GM23248 (cell line): ENCODE results near the gene COL6A1. TPM values are rescaled to one million over a fixed set of nuclear protein-coding genes. Genes with fewer than 3 reads are reported as not detected.

Experiments used
- DNase-seq: peaks from one replicate; pipeline ENCODE4 v3.0.0-alpha.2; 2015
- H2AFZ ChIP-seq: fragments of 200-600 bp; sonication (generic); 2 replicates; pipeline ENCODE4 v1.6.1; 2016; ENCODE audit warnings: antibody characterized with exemption
- H3F3A ChIP-seq: fragments of 200-600 bp; sonication (generic); 2 replicates; pipeline ENCODE4 v1.6.1; 2016; ENCODE audit warnings: mild to moderate bottlenecking, antibody characterized with exemption, mixed run types; ENCODE audit not compliant: insufficient read depth
- H3K27ac ChIP-seq: fragments of 200-600 bp; sonication (generic); 2 replicates; pipeline ENCODE4 v1.5.1; 2016; ENCODE audit warnings: mild to moderate bottlenecking
- H3K27me3 ChIP-seq: fragments of 200-600 bp; sonication (generic); replicated peaks from 2 replicates; pipeline ENCODE4 v1.6.1; 2016; ENCODE audit warnings: mild to moderate bottlenecking; ENCODE audit not compliant: insufficient read depth
- H3K36me3 ChIP-seq: fragments of 200-600 bp; sonication (generic); 2 replicates; pipeline ENCODE4 v1.6.1; 2016; ENCODE audit warnings: low read depth, mild to moderate bottlenecking
- H3K4me1 ChIP-seq: fragments of 200-600 bp; sonication (generic); 2 replicates; pipeline ENCODE4 v1.6.1; 2016; ENCODE audit warnings: mild to moderate bottlenecking; ENCODE audit not compliant: insufficient read depth
- H3K4me2 ChIP-seq: fragments of 200-600 bp; sonication (generic); one replicate; pipeline ENCODE4 v1.6.1; 2016; ENCODE audit warnings: mild to moderate bottlenecking; ENCODE audit not compliant: unreplicated experiment
- H3K4me3 ChIP-seq: fragments of 200-600 bp; sonication (generic); 2 replicates; pipeline ENCODE4 v1.5.1; 2016; ENCODE audit warnings: mild to moderate bottlenecking
- H3K79me2 ChIP-seq: fragments of 200-600 bp; sonication (generic); 2 replicates; pipeline ENCODE4 v1.6.1; 2016; ENCODE audit warnings: mild to moderate bottlenecking; ENCODE audit not compliant: insufficient read depth
- H3K9ac ChIP-seq: fragments of 200-600 bp; sonication (generic); 2 replicates; pipeline ENCODE4 v1.6.1; 2016; ENCODE audit warnings: mild to moderate bottlenecking
- H3K9me2 ChIP-seq: fragments of 200-600 bp; sonication (generic); 2 replicates; pipeline ENCODE4 v1.6.1; 2016; ENCODE audit warnings: mixed run types, mild to moderate bottlenecking, moderate library complexity; ENCODE audit not compliant: insufficient read depth
- H3K9me3 ChIP-seq: fragments of 200-600 bp; sonication (generic); one replicate; pipeline ENCODE4 v1.6.1; 2017; ENCODE audit warnings: low read depth
- H4K20me1 ChIP-seq: fragments of 200-600 bp; sonication (generic); 2 replicates; pipeline ENCODE4 v1.6.0; 2016; ENCODE audit not compliant: insufficient read depth
- EZH2 ChIP-seq: fragments of 200-600 bp; sonication (generic); IDR thresholded peaks from 2 replicates; pipeline ENCODE4 v1.6.1; 2018; ENCODE audit warnings: antibody characterized with exemption, mild to moderate bottlenecking; ENCODE audit not compliant: insufficient read depth, poor library complexity, severe bottlenecking
- EZH2phosphoT487 ChIP-seq: fragments of 200-600 bp; sonication (generic); IDR thresholded peaks from 2 replicates; pipeline ENCODE4 v1.6.1; 2018; ENCODE audit warnings: antibody characterized with exemption, moderate library complexity, mild to moderate bottlenecking, low read depth; ENCODE audit not compliant: insufficient read depth
- WGBS, 2 experiments: methylation state at CpG; one replicate each; pipeline ENCODE4 v1.1.6; 2015 to 2017; ENCODE audit warnings: low lambda C conversion rate in 2 of 2, low coverage in 1 of 2; ENCODE audit errors: missing lambda C conversion rate in 2 of 2; 5-methylcytosine and 5-hydroxymethylcytosine counted together
- in situ Hi-C: fragments of 300-500 bp; cut with MboI; formaldehyde crosslinking; loops from 2 replicates; pipeline ENCODE4 v1.15.0; 2020
- polyA plus RNA-seq: library from polyadenylated mRNA; unstranded; fragments of >200 nt; fragmentation: Nextera tagmentation; extraction: Ambion mirVana; gene quantifications from 2 replicates; pipeline ENCODE4 v1.2.1, GENCODE V29; 2016
- total RNA-seq: library from RNA; depleted of rRNA; stranded (reverse); fragments of >200 nt; shearing (Covaris generic); gene quantifications from 2 replicates; pipeline ENCODE4 v1.2.3, GENCODE V29; 2014

Gene COL6A1
- total and polyA plus RNA-seq, 2 experiments from 2014 or later: 685 to 1,783 TPM

DNA sequence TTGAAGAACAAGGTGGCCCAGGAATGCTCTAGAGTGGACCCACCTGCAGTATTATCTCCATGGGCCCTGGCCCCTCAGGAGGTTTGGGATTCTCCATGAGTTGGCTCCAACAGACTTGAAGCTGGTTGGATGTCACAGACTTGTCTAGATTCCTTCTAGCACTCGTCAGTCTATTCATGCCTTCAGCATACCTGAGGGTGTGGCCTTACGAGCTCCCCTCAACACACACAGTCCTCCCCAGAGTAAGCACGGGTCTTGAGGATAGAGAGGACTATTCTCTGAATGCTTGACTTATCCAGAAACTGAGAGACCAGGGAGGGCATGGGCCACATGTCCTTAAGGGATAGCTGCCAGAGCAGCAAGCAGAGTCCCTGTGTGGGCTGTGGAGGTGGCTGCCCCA lies 45.9 kb upstream of the COL6A1 start:
- H3K9ac ChIP-seq: no peak overlapping the region
- no peaks in the 10 kb centered on the region for H3K9me2 ChIP-seq
- in situ Hi-C loops: no loop called here
- no peaks in the 10 kb centered on the region for H3F3A ChIP-seq
- peak; percentile 54 for DNase-seq
- no peak overlapping the region for H2AFZ ChIP-seq
- H3K27me3 ChIP-seq: no peaks in the 10 kb centered on the region
- H3K9me3 ChIP-seq: no peaks in the 10 kb centered on the region
- no peaks in the 10 kb centered on the region for H3K79me2 ChIP-seq
- TF ChIP-seq EZH2phosphoT487 (no peak), EZH2 (no peak)
- H3K36me3 ChIP-seq: no peaks in the 10 kb centered on the region
- H3K27ac ChIP-seq: no peak overlapping the region
- no peak overlapping the region for H3K4me2 ChIP-seq
- H3K4me3 ChIP-seq: no peak overlapping the region
- no peaks in the 10 kb centered on the region for H3K4me1 ChIP-seq
- H4K20me1 ChIP-seq: no peaks in the 10 kb centered on the region
- 59 to 62% methylated on average over 3 of the region's 3 CpGs for WGBS, 2 experiments

DNA sequence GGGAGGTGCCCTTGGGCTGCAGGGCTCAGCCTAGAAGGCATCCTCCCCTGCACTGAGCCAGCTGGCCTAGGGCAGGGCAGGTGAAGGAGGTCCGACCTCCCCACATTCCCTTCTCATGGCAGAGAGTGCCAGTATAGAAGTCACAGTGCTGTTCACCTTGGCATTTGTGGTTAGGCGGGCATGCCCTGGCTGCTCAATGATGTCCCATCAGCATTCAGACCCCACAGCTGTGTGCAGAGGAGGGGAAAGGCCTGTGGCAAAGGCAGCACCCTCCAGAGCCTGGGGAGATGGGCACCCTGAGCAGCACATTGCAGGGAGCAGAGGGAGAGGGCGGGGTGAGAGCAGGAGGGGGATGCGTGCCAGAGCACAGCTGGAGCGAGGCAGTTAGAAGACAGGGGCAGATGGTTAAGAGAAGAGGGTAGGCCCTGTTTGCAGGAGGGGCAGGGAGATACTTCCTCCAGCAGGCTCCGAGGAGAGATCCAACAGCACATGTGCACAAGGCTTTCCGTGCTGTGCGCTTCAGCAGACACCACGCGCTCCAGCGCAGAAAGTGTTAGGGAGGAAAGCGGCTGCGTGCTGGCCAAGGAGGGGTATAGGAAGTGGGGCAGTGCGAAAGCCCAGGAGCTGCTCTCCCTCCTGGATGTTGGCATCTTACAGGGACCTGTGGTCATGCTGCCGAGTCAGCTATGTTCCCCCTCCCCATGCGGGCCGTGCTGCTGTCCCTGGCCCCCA lies 43.7 kb upstream of the COL6A1 start:
- DNase-seq: no peak
- in situ Hi-C loops: no loop called here
- Histone ChIP-seq H3K4me2 (no peak overlapping the region), H2AFZ (no peak overlapping the region), H3K9ac (no peak overlapping the region), H3K4me1 (no peaks in the 10 kb centered on the region), H3K79me2 (no peaks in the 10 kb centered on the region), H3K27me3 (no peaks in the 10 kb centered on the region), H3K9me2 (no peaks in the 10 kb centered on the region), H3K36me3 (no peaks in the 10 kb centered on the region), H3F3A (no peaks in the 10 kb centered on the region), H3K9me3 (no peaks in the 10 kb centered on the region), H3K27ac (no peak overlapping the region), H3K4me3 (no peak overlapping the region), H4K20me1 (no peaks in the 10 kb centered on the region)
- TF ChIP-seq EZH2phosphoT487: no peak
- TF ChIP-seq EZH2: no peak
- WGBS, 2 experiments: 46 to 52% methylated on average over 17 of the region's 17 CpGs

DNA sequence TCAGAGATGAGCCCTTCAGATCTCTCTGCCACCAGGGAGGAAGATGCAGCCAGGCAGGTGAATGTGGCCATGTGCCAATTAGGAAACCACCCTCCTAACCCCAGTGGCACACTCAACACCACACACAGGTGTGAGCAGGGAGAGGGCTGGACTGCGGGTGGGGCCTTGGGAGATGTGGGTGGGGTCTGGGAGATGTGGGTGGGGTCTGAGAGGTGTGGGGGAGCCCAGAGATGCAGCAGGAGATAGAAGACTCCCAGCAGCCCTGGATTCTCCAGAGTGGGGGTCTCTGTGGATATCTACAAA lies 43.2 kb upstream of the COL6A1 start:
- H3K27me3 ChIP-seq: no peaks in the 10 kb centered on the region
- H3F3A ChIP-seq: no peaks in the 10 kb centered on the region
- H3K36me3 ChIP-seq: no peaks in the 10 kb centered on the region
- H4K20me1 ChIP-seq: no peaks in the 10 kb centered on the region
- H3K27ac ChIP-seq: no peak overlapping the region
- no peak overlapping the region for H3K4me3 ChIP-seq
- 55 to 57% methylated on average over 1 of the region's 1 CpG for WGBS, 2 experiments
- no peak overlapping the region for H3K9ac ChIP-seq
- TF ChIP-seq EZH2: no peak
- no peak for TF ChIP-seq EZH2phosphoT487
- H3K9me3 ChIP-seq: no peaks in the 10 kb centered on the region
- H3K79me2 ChIP-seq: no peaks in the 10 kb centered on the region
- no peaks in the 10 kb centered on the region for H3K9me2 ChIP-seq
- H3K4me2 ChIP-seq: no peak overlapping the region
- DNase-seq: no peak
- no peaks in the 10 kb centered on the region for H3K4me1 ChIP-seq
- no peak overlapping the region for H2AFZ ChIP-seq
- in situ Hi-C loops: no loop called here

DNA sequence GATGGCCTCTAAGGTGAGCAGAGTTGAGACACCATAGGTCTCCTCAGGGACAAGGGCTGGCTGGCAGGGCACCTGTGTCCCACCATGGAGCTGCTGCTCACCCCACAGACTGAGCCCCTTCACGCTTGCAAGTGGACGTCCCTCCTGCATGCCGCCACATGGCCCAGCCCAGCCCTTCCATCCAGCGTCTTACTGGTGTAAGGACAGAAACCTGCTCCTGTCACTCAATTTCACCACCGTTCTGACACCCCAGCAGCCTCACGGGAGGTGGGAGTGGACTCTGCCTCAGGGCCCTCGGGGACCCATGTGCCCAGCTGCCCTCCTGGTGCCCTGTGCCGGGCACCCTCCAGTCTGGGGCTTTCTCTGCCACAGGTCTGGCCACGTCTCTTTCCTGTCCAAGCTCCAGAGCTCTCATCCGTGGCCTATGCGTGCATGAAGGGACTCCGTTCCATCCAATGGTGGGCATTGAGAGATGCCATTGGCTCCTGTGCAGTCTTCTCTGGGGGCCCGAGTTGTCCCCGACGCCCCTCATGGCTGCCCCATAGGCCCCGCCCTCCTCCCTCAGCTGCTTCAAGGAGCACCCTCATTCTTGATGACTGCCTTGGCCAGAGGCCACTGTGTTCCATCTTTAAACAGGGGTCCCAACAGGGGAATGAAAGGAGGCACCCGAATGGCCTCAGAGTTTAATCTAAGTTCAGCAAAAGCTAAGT lies 42.6 kb upstream of the COL6A1 start:
- Histone ChIP-seq H3K4me3 (no peak overlapping the region), H3F3A (no peaks in the 10 kb centered on the region), H3K27ac (no peak overlapping the region), H4K20me1 (no peaks in the 10 kb centered on the region), H3K9ac (no peak overlapping the region), H3K9me3 (no peaks in the 10 kb centered on the region), H3K36me3 (no peaks in the 10 kb centered on the region), H3K4me1 (no peaks in the 10 kb centered on the region), H3K79me2 (no peaks in the 10 kb centered on the region), H3K27me3 (no peaks in the 10 kb centered on the region), H3K4me2 (no peak overlapping the region), H3K9me2 (no peaks in the 10 kb centered on the region), H2AFZ (no peak overlapping the region)
- in situ Hi-C loops: no loop called here
- no peak for DNase-seq
- 77 to 81% methylated on average over 16 to 17 of the region's 17 CpGs for WGBS, 2 experiments
- no peak for TF ChIP-seq EZH2
- TF ChIP-seq EZH2phosphoT487: no peak
